Mesothelial cell of epicardium (in vitro differentiated cells): ENCODE data around the gene LRRFIP2. TPM values are rescaled to one million over a fixed set of nuclear protein-coding genes. Genes with fewer than 3 reads are reported as not detected.

ENCODE experiments used
- total RNA-seq: library from RNA; stranded (reverse); gene quantifications from 3 replicates; pipeline ENCODE4 v1.2.1, GENCODE V29; 2021

The LRRFIP2 gene
- total RNA-seq, 1 donor from 2014 or later, result 41.7 TPM

Other genes starting within 250 kb of the LRRFIP2 start
- gene TRANK1, start 229.5 kb downstream of the LRRFIP2 start, total RNA-seq, result 68.3 to 80.4 TPM (median 76.8 TPM) in 3 replicates
- gene EPM2AIP1, start 181.5 kb downstream of the LRRFIP2 start, total RNA-seq, result 37.3 to 40.2 TPM (median 39.4 TPM) in 3 replicates
- gene MLH1, start 181.1 kb downstream of the LRRFIP2 start, total RNA-seq, result 36.3 to 38.3 TPM (median 37.1 TPM) in 3 replicates
- 56.5 to 59.0 TPM (median 57.8 TPM) in 3 replicates for gene GOLGA4, start 68.7 kb upstream of the LRRFIP2 start, total RNA-seq